ENCODE data around the gene HEATR1. TPM values are rescaled to one million over a fixed set of nuclear protein-coding genes. Genes with fewer than 3 reads are reported as not detected.

HEATR1 gene
- total RNA-seq, 2 donors from 2014 or later, result 14.1 to 40.7 TPM

DNA sequence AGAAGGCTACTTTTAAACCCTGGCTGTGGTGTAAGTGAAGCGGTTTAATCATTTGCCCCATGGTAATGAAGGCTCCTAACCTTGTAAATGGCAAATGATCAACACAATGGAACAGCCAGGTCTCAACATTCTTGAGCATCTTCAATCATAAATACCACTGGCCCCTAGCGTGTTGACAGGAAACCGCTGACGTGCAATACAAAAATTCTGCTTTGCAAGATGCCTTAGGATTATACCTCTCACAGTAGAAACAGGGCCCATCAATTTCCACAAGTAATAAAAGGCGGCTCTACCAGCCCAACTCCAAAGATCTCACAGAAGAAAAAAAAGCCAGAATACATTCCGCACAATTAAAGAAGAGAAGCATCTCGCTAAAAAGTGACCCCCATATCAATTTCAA, 47.7 kb downstream of the HEATR1 start:
- TF ChIP-seq POLR2A (IDR thresholded peaks at IDR 0.05) (no peak), POLR2AphosphoS5 (IDR thresholded peaks at IDR 0.05) (no peak)
- TF ChIP-seq, protein P1, sequence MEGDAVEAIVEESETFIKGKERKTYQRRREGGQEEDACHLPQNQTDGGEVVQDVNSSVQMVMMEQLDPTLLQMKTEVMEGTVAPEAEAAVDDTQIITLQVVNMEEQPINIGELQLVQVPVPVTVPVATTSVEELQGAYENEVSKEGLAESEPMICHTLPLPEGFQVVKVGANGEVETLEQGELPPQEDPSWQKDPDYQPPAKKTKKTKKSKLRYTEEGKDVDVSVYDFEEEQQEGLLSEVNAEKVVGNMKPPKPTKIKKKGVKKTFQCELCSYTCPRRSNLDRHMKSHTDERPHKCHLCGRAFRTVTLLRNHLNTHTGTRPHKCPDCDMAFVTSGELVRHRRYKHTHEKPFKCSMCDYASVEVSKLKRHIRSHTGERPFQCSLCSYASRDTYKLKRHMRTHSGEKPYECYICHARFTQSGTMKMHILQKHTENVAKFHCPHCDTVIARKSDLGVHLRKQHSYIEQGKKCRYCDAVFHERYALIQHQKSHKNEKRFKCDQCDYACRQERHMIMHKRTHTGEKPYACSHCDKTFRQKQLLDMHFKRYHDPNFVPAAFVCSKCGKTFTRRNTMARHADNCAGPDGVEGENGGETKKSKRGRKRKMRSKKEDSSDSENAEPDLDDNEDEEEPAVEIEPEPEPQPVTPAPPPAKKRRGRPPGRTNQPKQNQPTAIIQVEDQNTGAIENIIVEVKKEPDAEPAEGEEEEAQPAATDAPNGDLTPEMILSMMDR (IDR thresholded peaks at IDR 0.05), result no peak
- no peaks in the 10 kb centered on the region for H3K27me3 ChIP-seq (replicated peaks; ENCODE audit: insufficient read depth)
- no peak overlapping the region for H3K27ac ChIP-seq
- H3K36me3 ChIP-seq, result peaks cover 8 to 11% of the 10 kb centered on the region in 2 donors
- no peak overlapping the region for H3K4me3 ChIP-seq
- 80% methylated on average over 7 of the region's 7 CpGs for WGBS
- intact Hi-C loops (cut with DNase I), result no loop called here
- no peaks in the 10 kb centered on the region for H3K9me3 ChIP-seq
- no peak for DNase-seq (ENCODE audit: low spot score)
- no peaks in the 10 kb centered on the region for H3K4me1 ChIP-seq (replicated peaks)

DNA sequence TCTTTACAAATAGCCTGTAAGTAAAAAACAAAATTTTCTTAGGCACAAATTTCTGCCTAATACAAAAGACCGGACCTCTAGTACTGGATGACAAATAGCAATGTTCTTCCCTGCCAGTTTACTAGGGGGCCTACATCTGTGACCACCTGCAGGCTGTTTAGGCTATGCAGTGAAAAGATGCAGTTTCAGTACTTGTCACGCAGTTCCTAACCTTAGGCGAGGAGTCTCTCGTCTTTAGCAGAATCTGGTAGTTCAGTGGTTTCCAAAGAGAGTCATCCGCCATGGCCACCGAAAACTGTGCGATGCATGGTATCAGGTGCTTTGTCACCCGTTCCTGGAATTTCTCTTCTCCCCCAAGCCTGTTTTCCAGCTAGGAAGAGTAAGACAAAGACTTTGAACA, 50.9 kb downstream of the HEATR1 start:
- Histone ChIP-seq H3K4me3 (no peak overlapping the region), H3K27ac (no peak overlapping the region), H3K27me3 (replicated peaks; ENCODE audit: insufficient read depth) (no peaks in the 10 kb centered on the region), H3K36me3 (peaks cover 12 to 19% of the 10 kb centered on the region in 2 donors), H3K9me3 (no peaks in the 10 kb centered on the region), H3K4me1 (replicated peaks) (no peaks in the 10 kb centered on the region)
- intact Hi-C loops (cut with DNase I), result no loop called here
- 77% methylated on average over 8 of the region's 8 CpGs for WGBS
- no peak for DNase-seq (ENCODE audit: low spot score)
- TF ChIP-seq POLR2A (IDR thresholded peaks at IDR 0.05) (no peak), POLR2AphosphoS5 (IDR thresholded peaks at IDR 0.05) (no peak)
- TF ChIP-seq, protein P1 (IDR thresholded peaks at IDR 0.05), result no peak

DNA sequence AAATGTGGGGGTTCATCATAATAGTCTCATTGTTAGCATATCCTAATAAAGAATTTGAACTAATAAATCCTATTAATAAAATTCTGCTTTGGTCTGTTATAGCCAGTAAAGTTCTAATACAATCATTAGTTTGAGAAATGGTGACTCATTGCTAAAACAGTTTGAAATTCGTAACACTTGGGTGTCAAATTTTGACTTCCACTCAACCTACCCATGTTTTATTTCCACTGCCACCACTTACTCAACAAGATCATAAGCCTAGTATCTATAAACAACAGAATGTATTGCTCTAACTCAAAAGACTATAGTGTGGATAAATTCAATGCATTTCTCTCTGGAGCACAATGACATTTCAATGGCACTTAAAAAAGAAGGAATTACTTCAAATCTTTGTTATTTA, 51.4 kb downstream of the HEATR1 start:
- Histone ChIP-seq H3K4me1 (replicated peaks) (no peaks in the 10 kb centered on the region), H3K4me3 (no peak overlapping the region), H3K27ac (no peak overlapping the region), H3K27me3 (replicated peaks; ENCODE audit: insufficient read depth) (no peaks in the 10 kb centered on the region), H3K9me3 (no peaks in the 10 kb centered on the region), H3K36me3 (peaks cover 12 to 19% of the 10 kb centered on the region in 2 donors)
- intact Hi-C loops (cut with DNase I), result no loop called here
- DNase-seq (ENCODE audit: low spot score), result no peak
- TF ChIP-seq, protein P1 (IDR thresholded peaks at IDR 0.05), result no peak
- TF ChIP-seq POLR2AphosphoS5 (IDR thresholded peaks at IDR 0.05) (no peak), POLR2A (IDR thresholded peaks at IDR 0.05) (no peak)
- 18% methylated on average over 1 of the region's 1 CpG for WGBS

DNA sequence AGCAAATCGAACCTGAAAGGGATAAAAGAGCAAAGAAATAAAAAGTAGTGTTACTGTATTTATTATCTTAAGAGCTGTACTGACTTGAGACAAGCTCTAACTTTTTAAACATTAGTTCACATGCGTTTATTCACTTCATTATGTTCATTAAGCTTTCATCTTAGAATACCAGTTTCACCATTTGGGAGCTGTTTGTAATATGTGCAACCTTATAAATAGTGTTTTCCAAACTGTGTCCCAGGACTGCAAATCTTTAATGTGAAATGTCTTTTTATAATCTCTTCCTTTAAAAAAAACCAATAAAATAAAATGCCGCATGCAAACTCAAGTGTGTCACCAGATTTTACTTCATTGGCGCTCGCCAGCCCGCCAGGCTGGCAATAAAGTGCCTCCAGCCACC, 52.2 kb downstream of the HEATR1 start:
- DNase-seq (ENCODE audit: low spot score), result no peak
- intact Hi-C loops (cut with DNase I), result no loop called here
- Histone ChIP-seq H3K27ac (no peak overlapping the region), H3K4me1 (replicated peaks) (no peaks in the 10 kb centered on the region), H3K27me3 (replicated peaks; ENCODE audit: insufficient read depth) (no peaks in the 10 kb centered on the region), H3K4me3 (no peak overlapping the region), H3K9me3 (no peaks in the 10 kb centered on the region), H3K36me3 (peaks cover 12 to 19% of the 10 kb centered on the region in 2 donors)
- 80% methylated on average over 6 of the region's 6 CpGs for WGBS
- TF ChIP-seq POLR2A (IDR thresholded peaks at IDR 0.05), result no peak
- TF ChIP-seq, protein P1 (IDR thresholded peaks at IDR 0.05), result no peak

DNA sequence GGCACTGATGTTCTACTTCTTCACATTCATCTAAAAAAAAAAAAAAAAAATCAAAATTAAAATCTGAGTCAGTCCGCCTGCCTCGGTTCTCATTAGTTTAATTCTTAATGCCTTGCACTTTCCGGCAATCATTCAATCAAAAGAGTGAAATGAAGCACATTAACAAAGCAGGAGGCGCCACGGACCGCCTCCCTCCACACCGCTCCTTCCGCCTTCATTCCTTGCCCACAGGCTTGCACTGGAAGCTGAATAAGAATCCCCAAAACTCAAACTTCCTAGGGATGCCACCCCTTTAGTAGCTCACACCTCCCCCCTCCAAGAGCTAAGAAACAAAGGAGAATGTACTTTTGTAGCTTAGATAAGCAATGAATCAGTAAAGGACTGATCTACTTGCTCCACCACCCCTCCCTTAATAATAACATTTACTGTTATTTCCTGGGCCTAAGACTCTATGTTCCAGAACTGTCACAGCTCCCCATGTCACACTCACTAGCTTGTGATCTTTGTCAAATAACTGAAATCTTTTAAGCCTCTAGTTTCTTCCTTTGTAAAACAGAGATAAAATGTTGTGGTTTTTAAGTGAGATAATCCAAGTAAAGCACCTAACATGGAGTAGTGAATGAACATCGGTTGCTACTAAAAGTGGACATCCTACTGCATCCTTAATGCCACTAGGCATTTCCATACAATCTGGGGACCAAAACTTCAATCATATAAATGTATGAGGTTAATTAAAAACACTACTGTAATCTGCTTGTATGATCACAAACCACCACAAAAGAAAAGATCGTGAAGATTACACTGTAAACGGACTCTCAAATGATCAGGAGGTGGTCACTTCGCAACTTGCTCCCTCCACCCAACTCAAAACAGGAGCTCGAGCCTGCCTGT, 53.1 kb downstream of the HEATR1 start:
- no peaks in the 10 kb centered on the region for H3K4me1 ChIP-seq (replicated peaks)
- WGBS, result 74% methylated on average over 13 of the region's 13 CpGs
- H3K9me3 ChIP-seq, result no peaks in the 10 kb centered on the region
- no peak overlapping the region for H3K27ac ChIP-seq
- TF ChIP-seq, protein P1 (IDR thresholded peaks at IDR 0.05), result no peak
- no peak for TF ChIP-seq POLR2AphosphoS5 (IDR thresholded peaks at IDR 0.05)
- TF ChIP-seq POLR2A (IDR thresholded peaks at IDR 0.05), result no peak
- no peak overlapping the region for H3K4me3 ChIP-seq
- no peaks in the 10 kb centered on the region for H3K27me3 ChIP-seq (replicated peaks; ENCODE audit: insufficient read depth)
- peaks cover 12 to 19% of the 10 kb centered on the region in 2 donors for H3K36me3 ChIP-seq
- DNase-seq (ENCODE audit: low spot score), result no peak
- intact Hi-C loops (cut with DNase I), result no loop called here
